SK-N-SH (cell line): ENCODE measurements around the gene SPTB.

Experiments used
- FOXM1 ChIP-seq: IDR thresholded peaks from 2 replicates; pipeline ENCODE4 v1.4.0; 2012; ENCODE audit warnings: low read depth, mild to moderate bottlenecking
- JUND ChIP-seq: IDR thresholded peaks from 2 replicates; pipeline ENCODE4 v1.4.0; 2012
- TF ChIP-seq, protein P1 (sequence below): fragments of 200-600 bp; sonication (generic); IDR thresholded peaks from 2 replicates; pipeline ENCODE4 v1.6.1; 2017; ENCODE audit warnings: antibody characterized with exemption, mild to moderate bottlenecking, moderate library complexity

- TF ChIP-seq, protein P1, sequence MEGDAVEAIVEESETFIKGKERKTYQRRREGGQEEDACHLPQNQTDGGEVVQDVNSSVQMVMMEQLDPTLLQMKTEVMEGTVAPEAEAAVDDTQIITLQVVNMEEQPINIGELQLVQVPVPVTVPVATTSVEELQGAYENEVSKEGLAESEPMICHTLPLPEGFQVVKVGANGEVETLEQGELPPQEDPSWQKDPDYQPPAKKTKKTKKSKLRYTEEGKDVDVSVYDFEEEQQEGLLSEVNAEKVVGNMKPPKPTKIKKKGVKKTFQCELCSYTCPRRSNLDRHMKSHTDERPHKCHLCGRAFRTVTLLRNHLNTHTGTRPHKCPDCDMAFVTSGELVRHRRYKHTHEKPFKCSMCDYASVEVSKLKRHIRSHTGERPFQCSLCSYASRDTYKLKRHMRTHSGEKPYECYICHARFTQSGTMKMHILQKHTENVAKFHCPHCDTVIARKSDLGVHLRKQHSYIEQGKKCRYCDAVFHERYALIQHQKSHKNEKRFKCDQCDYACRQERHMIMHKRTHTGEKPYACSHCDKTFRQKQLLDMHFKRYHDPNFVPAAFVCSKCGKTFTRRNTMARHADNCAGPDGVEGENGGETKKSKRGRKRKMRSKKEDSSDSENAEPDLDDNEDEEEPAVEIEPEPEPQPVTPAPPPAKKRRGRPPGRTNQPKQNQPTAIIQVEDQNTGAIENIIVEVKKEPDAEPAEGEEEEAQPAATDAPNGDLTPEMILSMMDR, result no peak
- TF ChIP-seq JUND (no peak), FOXM1 (no peak)
Observed at GRCh38 chr14:64782196-64782595, 97.5 kb downstream of the SPTB start.
